Activated naive CD8-positive, alpha-beta T cell treated with anti-CD3 and anti-CD28 coated beads, Interleukin-2, amount 50 U/mL, for 24 hours (primary cell): Measurements from ENCODE around the gene NCK2.

Source experiments
- ATAC-seq: fragments of 150-1000 bp; cut with Tn5 transposase; one replicate; pipeline ENCODE4 v1.10.0; 2021
- DNase-seq: peaks from one replicate; pipeline ENCODE4 v3.0.0; 2021
- H3K27ac Mint-ChIP-seq: one replicate; pipeline ENCODE4 v1.8.0; 2021; ENCODE audit warnings: mild to moderate bottlenecking, mixed read lengths
- H3K27me3 Mint-ChIP-seq: one replicate; pipeline ENCODE4 v1.8.0; 2021; ENCODE audit warnings: mixed read lengths
- H3K36me3 Mint-ChIP-seq: one replicate; pipeline ENCODE4 v1.8.0; 2021; ENCODE audit warnings: low read depth, mixed read lengths
- H3K4me1 Mint-ChIP-seq: one replicate; pipeline ENCODE4 v1.8.0; 2021; ENCODE audit warnings: mixed read lengths
- H3K4me3 Mint-ChIP-seq: one replicate; pipeline ENCODE4 v1.8.0; 2021; ENCODE audit warnings: mild to moderate bottlenecking, moderate library complexity, mixed read lengths
- H3K9me3 Mint-ChIP-seq: one replicate; pipeline ENCODE4 v1.8.0; 2021; ENCODE audit warnings: mixed read lengths

NCK2 gene

GRCh38 chr2:105866216-105867185 lies 121.8 kb downstream of the NCK2 start:
- no peak for ATAC-seq
- H3K36me3 Mint-ChIP-seq: peaks cover 40% of the 10 kb centered on the region

GRCh38 chr2:105867587-105867986 lies 122.9 kb downstream of the NCK2 start:
- peak overlapping the region; percentile 78 for H3K27ac Mint-ChIP-seq
- DNase-seq (no peak), ATAC-seq (no peak)
- H3K9me3 Mint-ChIP-seq: no peaks in the 10 kb centered on the region
- peaks cover 48% of the 10 kb centered on the region for H3K36me3 Mint-ChIP-seq
- no peak overlapping the region for H3K4me3 Mint-ChIP-seq
- peaks cover 99% of the 10 kb centered on the region for H3K4me1 Mint-ChIP-seq
- no peaks in the 10 kb centered on the region for H3K27me3 Mint-ChIP-seq

More at GRCh38 chr2:105866216-105867185, 121.8 kb downstream of the NCK2 start:
- H3K9me3 Mint-ChIP-seq: no peaks in the 10 kb centered on the region
- peak overlapping the region; percentile 78 for H3K27ac Mint-ChIP-seq
- DNase-seq: no peak
- no peak overlapping the region for H3K4me3 Mint-ChIP-seq
- H3K4me1 Mint-ChIP-seq: peaks cover 96% of the 10 kb centered on the region
- H3K27me3 Mint-ChIP-seq: no peaks in the 10 kb centered on the region

- Mint-ChIP-seq H3K4me3 (no peak overlapping the region), H3K9me3 (no peaks in the 10 kb centered on the region), H3K36me3 (peaks cover 48% of the 10 kb centered on the region), H3K27ac (peak overlapping the region; percentile 78), H3K4me1 (peaks cover 99% of the 10 kb centered on the region), H3K27me3 (no peaks in the 10 kb centered on the region)
- ATAC-seq (no peak), DNase-seq (no peak)
Measured at GRCh38 chr2:105868060-105868459, 123.3 kb downstream of the NCK2 start.

- H3K4me1 Mint-ChIP-seq: peaks cover 99% of the 10 kb centered on the region
- H3K4me3 Mint-ChIP-seq: no peak overlapping the region
- DNase-seq (no peak), ATAC-seq (no peak)
- H3K27me3 Mint-ChIP-seq: no peaks in the 10 kb centered on the region
- H3K36me3 Mint-ChIP-seq: peaks cover 46% of the 10 kb centered on the region
- peak overlapping the region; percentile 68 for H3K27ac Mint-ChIP-seq
- no peaks in the 10 kb centered on the region for H3K9me3 Mint-ChIP-seq
Measured at GRCh38 chr2:105869341-105869740, 124.6 kb downstream of the NCK2 start.

- no peaks in the 10 kb centered on the region for H3K9me3 Mint-ChIP-seq
- ATAC-seq (no peak), DNase-seq (no peak)
- peaks cover 99% of the 10 kb centered on the region for H3K4me1 Mint-ChIP-seq
- H3K36me3 Mint-ChIP-seq: peaks cover 46% of the 10 kb centered on the region
- peak overlapping the region; percentile 85 for H3K27ac Mint-ChIP-seq
- H3K27me3 Mint-ChIP-seq: no peaks in the 10 kb centered on the region
- no peak overlapping the region for H3K4me3 Mint-ChIP-seq
Measured at GRCh38 chr2:105870062-105870461, 125.3 kb downstream of the NCK2 start.

GRCh38 chr2:105870858-105871257 lies 126.1 kb downstream of the NCK2 start:
- Mint-ChIP-seq H3K9me3 (no peaks in the 10 kb centered on the region), H3K4me3 (no peak overlapping the region), H3K27ac (peak overlapping the region; percentile 85), H3K36me3 (peaks cover 49% of the 10 kb centered on the region), H3K27me3 (no peaks in the 10 kb centered on the region), H3K4me1 (peaks cover 99% of the 10 kb centered on the region)
- DNase-seq: no peak
- no peak for ATAC-seq

- DNase-seq: peak; percentile 25
- H3K4me3 Mint-ChIP-seq: peak overlapping the region; percentile 47
- peaks cover 99% of the 10 kb centered on the region for H3K4me1 Mint-ChIP-seq
Measured at GRCh38 chr2:105872142-105872728, 127.5 kb downstream of the NCK2 start.

GRCh38 chr2:105872830-105873229 lies 128.1 kb downstream of the NCK2 start:
- ATAC-seq: no peak
- Mint-ChIP-seq H3K4me1 (peaks cover 99% of the 10 kb centered on the region), H3K27ac (peak overlapping the region; percentile 97), H3K36me3 (peaks cover 64% of the 10 kb centered on the region), H3K9me3 (no peaks in the 10 kb centered on the region), H3K27me3 (no peaks in the 10 kb centered on the region), H3K4me3 (peak overlapping the region; percentile 47)
- DNase-seq: no peak

More at GRCh38 chr2:105872142-105872728, 127.5 kb downstream of the NCK2 start:
- ATAC-seq: no peak
- Mint-ChIP-seq H3K36me3 (peaks cover 60% of the 10 kb centered on the region), H3K27me3 (no peaks in the 10 kb centered on the region), H3K9me3 (no peaks in the 10 kb centered on the region), H3K27ac (peak overlapping the region; percentile 97)

- peak overlapping the region; percentile 47 for H3K4me3 Mint-ChIP-seq
- DNase-seq (peak; percentile 31), ATAC-seq (peak; percentile 9)
- H3K9me3 Mint-ChIP-seq: no peaks in the 10 kb centered on the region
- H3K27ac Mint-ChIP-seq: peak overlapping the region; percentile 97
- H3K27me3 Mint-ChIP-seq: no peaks in the 10 kb centered on the region
- peaks cover 64% of the 10 kb centered on the region for H3K36me3 Mint-ChIP-seq
- peaks cover 99% of the 10 kb centered on the region for H3K4me1 Mint-ChIP-seq
Measured at GRCh38 chr2:105873281-105873680, 128.6 kb downstream of the NCK2 start.

GRCh38 chr2:105873721-105874120 lies 129.0 kb downstream of the NCK2 start:
- ATAC-seq: peak; percentile 94
- peak overlapping the region; percentile 47 for H3K4me3 Mint-ChIP-seq
- no peaks in the 10 kb centered on the region for H3K9me3 Mint-ChIP-seq
- H3K27me3 Mint-ChIP-seq: no peaks in the 10 kb centered on the region
- H3K4me1 Mint-ChIP-seq: peaks cover 99% of the 10 kb centered on the region
- peak overlapping the region; percentile 97 for H3K27ac Mint-ChIP-seq
- DNase-seq: peak; percentile 83
- peaks cover 66% of the 10 kb centered on the region for H3K36me3 Mint-ChIP-seq

- no peak overlapping the region for H3K4me3 Mint-ChIP-seq
- H3K9me3 Mint-ChIP-seq: no peaks in the 10 kb centered on the region
- H3K36me3 Mint-ChIP-seq: peaks cover 70% of the 10 kb centered on the region
Measured at GRCh38 chr2:105874466-105874865, 129.8 kb downstream of the NCK2 start.

GRCh38 chr2:105875241-105875640 lies 130.5 kb downstream of the NCK2 start:
- Mint-ChIP-seq H3K27ac (peak overlapping the region; percentile 78), H3K4me1 (peaks cover 100% of the 10 kb centered on the region), H3K9me3 (peaks cover 4% of the 10 kb centered on the region), H3K27me3 (no peaks in the 10 kb centered on the region), H3K4me3 (no peak overlapping the region), H3K36me3 (peaks cover 76% of the 10 kb centered on the region)
- DNase-seq (no peak), ATAC-seq (no peak)

More at GRCh38 chr2:105874466-105874865, 129.8 kb downstream of the NCK2 start:
- no peak for ATAC-seq
- no peak for DNase-seq
- no peaks in the 10 kb centered on the region for H3K27me3 Mint-ChIP-seq
- peaks cover 100% of the 10 kb centered on the region for H3K4me1 Mint-ChIP-seq
- H3K27ac Mint-ChIP-seq: peak overlapping the region; percentile 97

GRCh38 chr2:105876191-105876590 lies 131.5 kb downstream of the NCK2 start:
- Mint-ChIP-seq H3K4me1 (peaks cover 97% of the 10 kb centered on the region), H3K27me3 (no peaks in the 10 kb centered on the region), H3K36me3 (peaks cover 80% of the 10 kb centered on the region), H3K9me3 (peaks cover 6% of the 10 kb centered on the region), H3K27ac (peak overlapping the region; percentile 81), H3K4me3 (no peak overlapping the region)
- DNase-seq (no peak), ATAC-seq (no peak)

GRCh38 chr2:105877945-105878344 lies 133.2 kb downstream of the NCK2 start:
- ATAC-seq: no peak
- no peak overlapping the region for H3K4me3 Mint-ChIP-seq

More at GRCh38 chr2:105877945-105878344, 133.2 kb downstream of the NCK2 start:
- Mint-ChIP-seq H3K27ac (peak overlapping the region; percentile 81), H3K4me1 (peaks cover 89% of the 10 kb centered on the region), H3K9me3 (peaks cover 6% of the 10 kb centered on the region), H3K27me3 (no peaks in the 10 kb centered on the region), H3K36me3 (peaks cover 81% of the 10 kb centered on the region)
- DNase-seq: no peak
